Measurements from ENCODE around the gene FAM193B. TPM values are rescaled to one million over a fixed set of nuclear protein-coding genes. Genes with fewer than 3 reads are reported as not detected.
A peak's percentile ranks its signal among the peaks of the same experiment; 100 is the strongest.

FAM193B gene
- total RNA-seq, 1 donor from 2014 or later, result 21.5 TPM

- Histone ChIP-seq H3K9me3 (replicated peaks) (no peaks in the 10 kb centered on the region), H3K4me3 (peak within 1 kb of the TSS; percentile 98), H3K36me3 (peaks cover 36% of the 10 kb centered on the region), H3K27ac (replicated peaks) (peak within 1 kb of the TSS; percentile 83), H3K4me1 (peaks cover 22% of the 10 kb centered on the region), H3K27me3 (ENCODE audit: low read depth) (peaks cover 38% of the 10 kb centered on the region)
- peak; percentile 47 for TF ChIP-seq CTCF (IDR thresholded peaks at IDR 0.05; ENCODE audit: borderline replicate concordance)
- intact Hi-C loops (cut with micrococcal nuclease), result no loop called here
- DNase-seq, result peak; percentile 85
These were observed 37.9 kb upstream of the FAM193B start, which contains the start of gene TMED9 for GRCh38 chr5:177592010-177592834. TMED9 (plus strand) TSS chr5:177592203; CDS start chr5:177592215, 12 bp downstream.

- H3K9me3 ChIP-seq (replicated peaks), result no peaks in the 10 kb centered on the region
- DNase-seq, result no peak
- intact Hi-C loops (cut with micrococcal nuclease), result no loop called here
- peaks cover 44% of the 10 kb centered on the region for H3K27me3 ChIP-seq (ENCODE audit: low read depth)
- H3K4me3 ChIP-seq, result peak overlapping the region; percentile 98
- peaks cover 22% of the 10 kb centered on the region for H3K4me1 ChIP-seq
- TF ChIP-seq CTCF (IDR thresholded peaks at IDR 0.05; ENCODE audit: borderline replicate concordance), result no peak
- peak overlapping the region; percentile 83 for H3K27ac ChIP-seq (replicated peaks)
- H3K36me3 ChIP-seq, result peaks cover 35% of the 10 kb centered on the region
These were observed 37.3 kb upstream of the FAM193B start for GRCh38 chr5:177591690-177592009.

GRCh38 chr5:177590406-177590805, 36.0 kb upstream of the FAM193B start:
- Histone ChIP-seq H3K4me3 (no peak overlapping the region), H3K27ac (replicated peaks) (no peak overlapping the region), H3K27me3 (ENCODE audit: low read depth) (peaks cover 54% of the 10 kb centered on the region), H3K9me3 (replicated peaks) (no peaks in the 10 kb centered on the region), H3K36me3 (peaks cover 22% of the 10 kb centered on the region), H3K4me1 (peaks cover 22% of the 10 kb centered on the region)
- no peak for TF ChIP-seq CTCF (IDR thresholded peaks at IDR 0.05; ENCODE audit: borderline replicate concordance)
- intact Hi-C loops (cut with micrococcal nuclease), result no loop called here
- no peak for DNase-seq

- DNase-seq, result no peak
- intact Hi-C loops (cut with micrococcal nuclease), result no loop called here
- Histone ChIP-seq H3K4me1 (peaks cover 19% of the 10 kb centered on the region), H3K4me3 (no peak overlapping the region), H3K9me3 (replicated peaks) (no peaks in the 10 kb centered on the region), H3K27ac (replicated peaks) (no peak overlapping the region), H3K27me3 (ENCODE audit: low read depth) (peaks cover 73% of the 10 kb centered on the region), H3K36me3 (peaks cover 3% of the 10 kb centered on the region)
- TF ChIP-seq CTCF (IDR thresholded peaks at IDR 0.05; ENCODE audit: borderline replicate concordance), result no peak
These were observed 34.1 kb upstream of the FAM193B start for GRCh38 chr5:177588413-177588909.

- Histone ChIP-seq H3K4me3 (no peak overlapping the region), H3K27me3 (ENCODE audit: low read depth) (peaks cover 16% of the 10 kb centered on the region), H3K9me3 (replicated peaks) (no peaks in the 10 kb centered on the region), H3K36me3 (no peaks in the 10 kb centered on the region), H3K4me1 (no peaks in the 10 kb centered on the region), H3K27ac (replicated peaks) (no peak overlapping the region)
- TF ChIP-seq CTCF (IDR thresholded peaks at IDR 0.05; ENCODE audit: borderline replicate concordance), result no peak
- no peak for DNase-seq
- intact Hi-C loops (cut with micrococcal nuclease), result no loop called here
These were observed 24.0 kb upstream of the FAM193B start for GRCh38 chr5:177578316-177578715.

Measured in left ventricle myocardium inferior (tissue), 1 donor.